GM19025 (cell line): ENCODE results near the gene CCT5.
A peak's percentile ranks its signal among the peaks of the same experiment; 100 is the strongest.
"Not testable (repeated sequence)": the region's sequence is repeated elsewhere in the genome, so short reads cannot be mapped to it uniquely, and the experiment has no call there.

ENCODE experiments used
- ATAC-seq: cut with Tn5 transposase; IDR thresholded peaks from one replicate; pipeline ENCODE4 v1.9.1; 2021; ENCODE audit warnings: mild to moderate bottlenecking, low read depth, moderate library complexity; ENCODE audit not compliant: unreplicated experiment

Gene CCT5

GRCh38 chr5:10275460-10275859, 25.4 kb downstream of the CCT5 start:
- ATAC-seq, result no peak

GRCh38 chr5:10275991-10276390, 25.9 kb downstream of the CCT5 start:
- no peak for ATAC-seq

- no peak for ATAC-seq
Observed at GRCh38 chr5:10276691-10277090, 26.6 kb downstream of the CCT5 start.

- ATAC-seq, result no peak
Observed at GRCh38 chr5:10277773-10278630, 27.9 kb downstream of the CCT5 start.

GRCh38 chr5:10278658-10279279, 28.7 kb downstream of the CCT5 start:
- ATAC-seq, result no peak

- no peak for ATAC-seq
Observed at GRCh38 chr5:10279328-10279727, 29.2 kb downstream of the CCT5 start.

GRCh38 chr5:10279925-10280720, 30.0 kb downstream of the CCT5 start:
- no peak for ATAC-seq

- ATAC-seq, result peak; percentile 87
Observed at GRCh38 chr5:10283927-10284635, 34.0 kb downstream of the CCT5 start.

GRCh38 chr5:10285362-10285761, 35.3 kb downstream of the CCT5 start:
- not testable (repeated sequence) for ATAC-seq

GRCh38 chr5:10286162-10286861, 36.2 kb downstream of the CCT5 start:
- no peak for ATAC-seq

- no peak for ATAC-seq
Observed at GRCh38 chr5:10286862-10287227, 36.8 kb downstream of the CCT5 start.

GRCh38 chr5:10288592-10289219, 38.6 kb downstream of the CCT5 start:
- ATAC-seq, result peak; percentile 43

- ATAC-seq, result no peak
Observed at GRCh38 chr5:10289353-10289752, 39.3 kb downstream of the CCT5 start.

- ATAC-seq, result no peak
Observed at GRCh38 chr5:10289991-10290390, 39.9 kb downstream of the CCT5 start.

GRCh38 chr5:10290438-10290837, 40.4 kb downstream of the CCT5 start:
- ATAC-seq, result no peak

- no peak for ATAC-seq
Observed at GRCh38 chr5:10291692-10292339, 41.7 kb downstream of the CCT5 start.

GRCh38 chr5:10293907-10294662, 44.0 kb downstream of the CCT5 start:
- ATAC-seq, result no peak

- ATAC-seq, result no peak
Observed at GRCh38 chr5:10295619-10296326, 45.7 kb downstream of the CCT5 start.
